Skeletal muscle cell (primary cell): ENCODE data around the gene PPP1R1B.

Experiments
- DNase-seq: peaks from one replicate; pipeline ENCODE4 v3.0.0-alpha.2; 2010; ENCODE audit warnings: low read depth
- H3K4me3 ChIP-seq: 2 replicates; pipeline ENCODE4 v1.5.1; 2011; ENCODE audit warnings: low read depth, mild to moderate bottlenecking, control low read depth, low read length, moderate library complexity

The PPP1R1B gene

GRCh38 chr17:39663688-39664580, 37.2 kb downstream of the PPP1R1B start:
- no peak for DNase-seq
- no peak overlapping the region for H3K4me3 ChIP-seq

GRCh38 chr17:39664581-39665561, 38.1 kb downstream of the PPP1R1B start, which contains the start of gene TCAP:
Gene TCAP, plus strand, starts transcription at chr17:39665349. Its CDS starts 11 bp downstream, at chr17:39665360.
- no peak for DNase-seq
- no peak within 1 kb of the TSS for H3K4me3 ChIP-seq

GRCh38 chr17:39665642-39666224, 39.0 kb downstream of the PPP1R1B start:
- H3K4me3 ChIP-seq = no peak overlapping the region
- no peak for DNase-seq

GRCh38 chr17:39666231-39666600, 39.5 kb downstream of the PPP1R1B start:
- DNase-seq = no peak
- no peak overlapping the region for H3K4me3 ChIP-seq

- no peak for DNase-seq
- no peak overlapping the region for H3K4me3 ChIP-seq
These were observed 40.0 kb downstream of the PPP1R1B start for GRCh38 chr17:39666601-39667261.

- no peak overlapping the region for H3K4me3 ChIP-seq
- DNase-seq = no peak
These were observed 40.7 kb downstream of the PPP1R1B start for GRCh38 chr17:39667262-39667944.

- peak within 1 kb of the TSS; percentile 36 for H3K4me3 ChIP-seq
- no peak for DNase-seq
These were observed 41.5 kb downstream of the PPP1R1B start, which contains the start of gene PNMT for GRCh38 chr17:39667945-39668924. Gene PNMT, plus strand, starts transcription at chr17:39668453. Its CDS starts 23 bp downstream, at chr17:39668476.

GRCh38 chr17:39669897-39670735, 43.4 kb downstream of the PPP1R1B start:
- no peak overlapping the region for H3K4me3 ChIP-seq
- DNase-seq = no peak

- no peak for DNase-seq
- no peak overlapping the region for H3K4me3 ChIP-seq
These were observed 44.0 kb downstream of the PPP1R1B start for GRCh38 chr17:39670746-39671145.

- H3K4me3 ChIP-seq = no peak overlapping the region
- no peak for DNase-seq
These were observed 45.1 kb downstream of the PPP1R1B start for GRCh38 chr17:39671651-39672521.

- no peak overlapping the region for H3K4me3 ChIP-seq
- DNase-seq = no peak
These were observed 46.0 kb downstream of the PPP1R1B start for GRCh38 chr17:39672522-39673334.

GRCh38 chr17:39673335-39674081, 46.8 kb downstream of the PPP1R1B start:
- no peak overlapping the region for H3K4me3 ChIP-seq

GRCh38 chr17:39674179-39674578, 47.4 kb downstream of the PPP1R1B start:
- H3K4me3 ChIP-seq = no peak overlapping the region
- DNase-seq = no peak

More at GRCh38 chr17:39673335-39674081, 46.8 kb downstream of the PPP1R1B start:
- no peak for DNase-seq

GRCh38 chr17:39674702-39675389, 48.1 kb downstream of the PPP1R1B start:
- DNase-seq = no peak
- H3K4me3 ChIP-seq = no peak overlapping the region
